ENCODE data around the gene NR2E1. TPM values are rescaled to one million over a fixed set of nuclear protein-coding genes. Genes with fewer than 3 reads are reported as not detected.

NR2E1 gene
- total and polyA plus RNA-seq, 2 of the 4 experiments (the other 2 are of a cell fraction) = not detected

DNA sequence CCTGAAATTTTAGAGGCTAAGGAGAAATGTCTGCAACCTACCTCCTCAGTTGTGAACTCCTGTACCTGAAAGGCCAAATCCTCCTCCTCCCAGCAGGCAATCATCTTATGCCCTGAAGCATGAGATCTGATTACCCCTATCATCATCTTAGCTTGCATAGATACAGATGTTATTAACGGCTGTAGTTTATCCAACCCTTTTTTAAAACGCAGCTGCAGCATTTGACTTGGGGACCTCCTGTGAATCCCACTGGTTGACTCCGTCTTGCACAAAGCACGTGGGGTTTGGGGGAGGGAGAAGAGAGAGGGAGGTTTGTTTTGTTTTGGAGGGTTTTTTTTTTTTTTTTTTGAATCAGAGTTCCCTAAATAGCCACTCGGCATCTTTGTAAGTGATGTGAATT is 5.8 kb upstream of the NR2E1 start:
- in situ Hi-C loops (cut with MboI; ENCODE audit: low sequenced_read_pairs) = no loop called here
- CTCF ChIA-PET = interaction anchor here (0.6 kb wide), 2 partner anchors 23 to 324 kb away, joined by 3 to 6 read pairs; no protein-coding TSS in a partner anchor
- Histone ChIP-seq H3K56ac (ENCODE audit: extremely low read depth, insufficient read depth, low read length) (no peak overlapping the region), H3K27ac (ENCODE audit: insufficient read depth, low read length) (no peak overlapping the region), H3K4ac (ENCODE audit: low read depth, low read length) (no peak overlapping the region), H2BK15ac (ENCODE audit: low read depth, low read length) (no peak overlapping the region), H2BK5ac (ENCODE audit: low read depth, low read length, poor library complexity, severe bottlenecking) (no peak overlapping the region), H4K91ac (ENCODE audit: insufficient read depth, low read depth, low read length) (no peak overlapping the region), H3K14ac (replicated peaks; ENCODE audit: low read depth, low read length) (no peak overlapping the region), H2BK120ac (ENCODE audit: low read depth, low read length) (no peak overlapping the region), H4K5ac (ENCODE audit: low read depth, low read length) (no peak overlapping the region), H3K79me1 (ENCODE audit: low read depth in 1 of 2, low read length in 2 of 2) (no peaks in the 10 kb centered on the region), H3K4me3 (ENCODE audit: insufficient read depth, low read depth, low read length) (no peak overlapping the region), H3K36me3 (ENCODE audit: control insufficient read depth, insufficient read depth, low read length) (no peaks in the 10 kb centered on the region), H3K4me2 (ENCODE audit: low read depth, low read length) (no peak overlapping the region), H3K9ac (ENCODE audit: low read depth, low read length) (no peak overlapping the region), H3K23ac (ENCODE audit: low read depth, low read length) (no peak overlapping the region), H2AK5ac (ENCODE audit: low read depth, low read length) (no peak overlapping the region), H3K27me3 (ENCODE audit: control insufficient read depth, insufficient read depth, low read length) (peaks cover 91% of the 10 kb centered on the region), H3K9me1 (ENCODE audit: insufficient read depth, low read length) (no peaks in the 10 kb centered on the region), H4K20me1 (ENCODE audit: insufficient read depth, low read length) (no peaks in the 10 kb centered on the region; the same call in 1 of the 2 replicates), H2BK20ac (ENCODE audit: low read depth, low read length) (no peak overlapping the region), H2AFZ (replicated peaks; ENCODE audit: low read length, poor library complexity) (no peak overlapping the region), H4K8ac (ENCODE audit: low read depth in 2 of 2, low read length in 2 of 2) (no peak overlapping the region), H2AK9ac (replicated peaks; ENCODE audit: low read depth, low read length, poor library complexity) (no peak overlapping the region), H3K4me1 (ENCODE audit: control insufficient read depth, insufficient read depth, low read length) (no peaks in the 10 kb centered on the region; the same call in 1 of the 2 replicates), H3K18ac (ENCODE audit: low read depth, low read length) (no peak overlapping the region), H3K9me3 (ENCODE audit: control insufficient read depth, insufficient read depth, low read length) (peaks cover 16% of the 10 kb centered on the region)
- no TSS peak for BruUV-seq (replicated peaks)
- ATAC-seq (ENCODE audit: low read depth) = no peak
- no CpG with 5 or more reads among the region's 5 CpGs for WGBS, 2 experiments (ENCODE audit: extremely low coverage in 2 of 2, insufficient read length in 1 of 2)
- POLR2A ChIA-PET (ENCODE audit: unreplicated experiment) = no interaction called here
- intact Hi-C loops (cut with micrococcal nuclease) = no loop called here
- TF ChIP-seq, protein P1, sequence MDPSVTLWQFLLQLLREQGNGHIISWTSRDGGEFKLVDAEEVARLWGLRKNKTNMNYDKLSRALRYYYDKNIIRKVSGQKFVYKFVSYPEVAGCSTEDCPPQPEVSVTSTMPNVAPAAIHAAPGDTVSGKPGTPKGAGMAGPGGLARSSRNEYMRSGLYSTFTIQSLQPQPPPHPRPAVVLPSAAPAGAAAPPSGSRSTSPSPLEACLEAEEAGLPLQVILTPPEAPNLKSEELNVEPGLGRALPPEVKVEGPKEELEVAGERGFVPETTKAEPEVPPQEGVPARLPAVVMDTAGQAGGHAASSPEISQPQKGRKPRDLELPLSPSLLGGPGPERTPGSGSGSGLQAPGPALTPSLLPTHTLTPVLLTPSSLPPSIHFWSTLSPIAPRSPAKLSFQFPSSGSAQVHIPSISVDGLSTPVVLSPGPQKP (IDR thresholded peaks at IDR 0.05; ENCODE audit: borderline replicate concordance, low read depth, low read length) = no peak
- TF ChIP-seq RFX5 (IDR thresholded peaks at IDR 0.05; ENCODE audit: low read depth, low read length) (no peak), SMC3 (IDR thresholded peaks at IDR 0.05; ENCODE audit: low read depth, low read length) (no peak), POLR2A (IDR thresholded peaks at IDR 0.05; ENCODE audit: low read depth, low read length) (no peak), BHLHE40 (IDR thresholded peaks at IDR 0.05; ENCODE audit: low read depth, low read length) (no peak), CHD1 (IDR thresholded peaks at IDR 0.05; ENCODE audit: low read depth, low read length) (no peak), NFE2L2 (IDR thresholded peaks at IDR 0.05; ENCODE audit: low read depth, low read length) (no peak), FOS (IDR thresholded peaks at IDR 0.05; ENCODE audit: low read depth, low read length) (no peak)
- TF ChIP-seq, protein P2, sequence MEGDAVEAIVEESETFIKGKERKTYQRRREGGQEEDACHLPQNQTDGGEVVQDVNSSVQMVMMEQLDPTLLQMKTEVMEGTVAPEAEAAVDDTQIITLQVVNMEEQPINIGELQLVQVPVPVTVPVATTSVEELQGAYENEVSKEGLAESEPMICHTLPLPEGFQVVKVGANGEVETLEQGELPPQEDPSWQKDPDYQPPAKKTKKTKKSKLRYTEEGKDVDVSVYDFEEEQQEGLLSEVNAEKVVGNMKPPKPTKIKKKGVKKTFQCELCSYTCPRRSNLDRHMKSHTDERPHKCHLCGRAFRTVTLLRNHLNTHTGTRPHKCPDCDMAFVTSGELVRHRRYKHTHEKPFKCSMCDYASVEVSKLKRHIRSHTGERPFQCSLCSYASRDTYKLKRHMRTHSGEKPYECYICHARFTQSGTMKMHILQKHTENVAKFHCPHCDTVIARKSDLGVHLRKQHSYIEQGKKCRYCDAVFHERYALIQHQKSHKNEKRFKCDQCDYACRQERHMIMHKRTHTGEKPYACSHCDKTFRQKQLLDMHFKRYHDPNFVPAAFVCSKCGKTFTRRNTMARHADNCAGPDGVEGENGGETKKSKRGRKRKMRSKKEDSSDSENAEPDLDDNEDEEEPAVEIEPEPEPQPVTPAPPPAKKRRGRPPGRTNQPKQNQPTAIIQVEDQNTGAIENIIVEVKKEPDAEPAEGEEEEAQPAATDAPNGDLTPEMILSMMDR (conservative IDR thresholded peaks at IDR 0.05; ENCODE audit: low read depth, low read length) = no peak
- TF ChIP-seq, protein P3, sequence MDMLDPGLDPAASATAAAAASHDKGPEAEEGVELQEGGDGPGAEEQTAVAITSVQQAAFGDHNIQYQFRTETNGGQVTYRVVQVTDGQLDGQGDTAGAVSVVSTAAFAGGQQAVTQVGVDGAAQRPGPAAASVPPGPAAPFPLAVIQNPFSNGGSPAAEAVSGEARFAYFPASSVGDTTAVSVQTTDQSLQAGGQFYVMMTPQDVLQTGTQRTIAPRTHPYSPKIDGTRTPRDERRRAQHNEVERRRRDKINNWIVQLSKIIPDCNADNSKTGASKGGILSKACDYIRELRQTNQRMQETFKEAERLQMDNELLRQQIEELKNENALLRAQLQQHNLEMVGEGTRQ (IDR thresholded peaks at IDR 0.05; ENCODE audit: low read depth, low read length) = no peak
- dilution Hi-C loops (cut with HindIII; ENCODE audit: low sequenced_read_pairs, unreplicated experiment) = no loop called here
- DNase-seq = no peak

Data from IMR-90 (cell line).